ENCODE measurements around the gene YPEL2. TPM values are rescaled to one million over a fixed set of nuclear protein-coding genes. Genes with fewer than 3 reads are reported as not detected.

The YPEL2 gene
- polyA plus RNA-seq, 1 of the 3 experiments (the other 2 are of a cell fraction): 3.2 TPM

- peak overlapping the region; percentile 82 to 90 for H3K27ac ChIP-seq (ENCODE audit: low read depth in 2 of 2, low read length in 1 of 2)
- no peaks in the 10 kb centered on the region for H3K27me3 ChIP-seq (ENCODE audit: insufficient read depth)
- peak overlapping the region; percentile 6; the same call in 1 of the 2 replicates for H3K9ac ChIP-seq
- no peaks in the 10 kb centered on the region for H3K9me3 ChIP-seq
- peak overlapping the region; percentile 75 for H2AFZ ChIP-seq (ENCODE audit: low read depth)
- H3K4me3 ChIP-seq (ENCODE audit: low read depth in 2 of 2, low read length in 1 of 2): no peak overlapping the region
- no peaks in the 10 kb centered on the region for H3K36me3 ChIP-seq (replicated peaks in 1 of 2; ENCODE audit: control insufficient read depth in 1 of 2, insufficient read depth in 2 of 2, low read length in 1 of 2)
- no peaks in the 10 kb centered on the region for H4K20me1 ChIP-seq (ENCODE audit: insufficient read depth)
- peaks cover 13 to 54% of the 10 kb centered on the region in 2 experiments for H3K4me1 ChIP-seq (ENCODE audit: control insufficient read depth in 1 of 2, insufficient read depth in 2 of 2, low read depth in 1 of 2, low read length in 1 of 2)
- H3K4me2 ChIP-seq: peak overlapping the region; percentile 26; the same call in 1 of the 2 replicates
- no peaks in the 10 kb centered on the region for H3K79me2 ChIP-seq (ENCODE audit: insufficient read depth)
- no peaks in the 10 kb centered on the region for H3K9me2 ChIP-seq
- ChIA-PET CTCF (interaction anchor here (1.0 to 27.0 kb wide), 14 partner anchors 10 to 148 kb away, joined by 3 to 569 read pairs (median 6); partner anchors contain the start of gene YPEL2), POLR2A (interaction anchor here (0.7 to 1.5 kb wide), 10 partner anchors 9 to 194 kb away, joined by 3 to 8 read pairs (median 4); partner anchors contain the start of gene CLTC)
- peak; percentile 85 for DNase-seq
- 57% methylated on average over 16 of the region's 16 CpGs for WGBS (ENCODE audit: low lambda C conversion rate)
- H3F3A ChIP-seq (replicated peaks; ENCODE audit: insufficient read depth): peaks cover 17% of the 10 kb centered on the region
- TF ChIP-seq NRF1 (IDR thresholded peaks at IDR 0.05; ENCODE audit: low read depth, low read length) (peak; percentile 54), FOXJ3 (CRISPR knock-in tag; IDR thresholded peaks at IDR 0.05) (peak; percentile 98), ELF1 (IDR thresholded peaks at IDR 0.05) (no peak), MAX (IDR thresholded peaks at IDR 0.05; ENCODE audit: low read depth) (no peak), CHD2 (IDR thresholded peaks at IDR 0.05; ENCODE audit: low read length, partially characterized antibody) (peak; percentile 79), RFX5 (IDR thresholded peaks at IDR 0.05; ENCODE audit: low read length) (peak; percentile 50; the same call in 1 of the 2 replicates), MXI1 (IDR thresholded peaks at IDR 0.05; ENCODE audit: low read depth, low read length) (peak; percentile 62; the same call in 1 of the 2 replicates), YY1 (IDR thresholded peaks at IDR 0.05; ENCODE audit: low read depth) (no peak), TEAD4 (IDR thresholded peaks at IDR 0.05; ENCODE audit: borderline replicate concordance, insufficient read depth) (no peak), EZH2phosphoT487 (IDR thresholded peaks at IDR 0.05; ENCODE audit: borderline replicate concordance, low read depth) (no peak), NFIC (IDR thresholded peaks at IDR 0.05; ENCODE audit: borderline replicate concordance) (no peak), IRF3 (IDR thresholded peaks at IDR 0.05; ENCODE audit: low read depth, low read length) (no peak), FOXM1 (IDR thresholded peaks at IDR 0.05; ENCODE audit: low read depth) (no peak), ZBTB33 (IDR thresholded peaks at IDR 0.05; ENCODE audit: borderline replicate concordance, low read depth) (no peak), REST (IDR thresholded peaks at IDR 0.05; ENCODE audit: low read depth, low read length) (no peak), GABPA (IDR thresholded peaks at IDR 0.05; ENCODE audit: low read depth) (no peak), TCF12 (IDR thresholded peaks at IDR 0.05) (peak; percentile 36), POLR2AphosphoS5 (IDR thresholded peaks at IDR 0.05; ENCODE audit: low read depth, low read length) (peak; percentile 30; the same call in 1 of the 2 replicates)
- TF ChIP-seq, protein P1, sequence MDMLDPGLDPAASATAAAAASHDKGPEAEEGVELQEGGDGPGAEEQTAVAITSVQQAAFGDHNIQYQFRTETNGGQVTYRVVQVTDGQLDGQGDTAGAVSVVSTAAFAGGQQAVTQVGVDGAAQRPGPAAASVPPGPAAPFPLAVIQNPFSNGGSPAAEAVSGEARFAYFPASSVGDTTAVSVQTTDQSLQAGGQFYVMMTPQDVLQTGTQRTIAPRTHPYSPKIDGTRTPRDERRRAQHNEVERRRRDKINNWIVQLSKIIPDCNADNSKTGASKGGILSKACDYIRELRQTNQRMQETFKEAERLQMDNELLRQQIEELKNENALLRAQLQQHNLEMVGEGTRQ (IDR thresholded peaks at IDR 0.05; ENCODE audit: borderline replicate concordance, low read depth, low read length): no peak
- TF ChIP-seq, protein P2, sequence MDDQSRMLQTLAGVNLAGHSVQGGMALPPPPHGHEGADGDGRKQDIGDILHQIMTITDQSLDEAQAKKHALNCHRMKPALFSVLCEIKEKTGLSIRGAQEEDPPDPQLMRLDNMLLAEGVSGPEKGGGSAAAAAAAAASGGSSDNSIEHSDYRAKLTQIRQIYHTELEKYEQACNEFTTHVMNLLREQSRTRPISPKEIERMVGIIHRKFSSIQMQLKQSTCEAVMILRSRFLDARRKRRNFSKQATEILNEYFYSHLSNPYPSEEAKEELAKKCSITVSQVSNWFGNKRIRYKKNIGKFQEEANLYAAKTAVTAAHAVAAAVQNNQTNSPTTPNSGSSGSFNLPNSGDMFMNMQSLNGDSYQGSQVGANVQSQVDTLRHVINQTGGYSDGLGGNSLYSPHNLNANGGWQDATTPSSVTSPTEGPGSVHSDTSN (IDR thresholded peaks at IDR 0.05): no peak
These were observed 93.9 kb downstream of the YPEL2 start for GRCh38 chr17:59425085-59425931.

Data from SK-N-SH (cell line).